ENCODE data around the gene ADAMTS6.

Gene ADAMTS6

GRCh38 chr5:65144136-65144871, 337.4 kb downstream of the ADAMTS6 start:
- no peak overlapping the region for H3K4me3 Mint-ChIP-seq
- H3K27ac Mint-ChIP-seq, result no peak overlapping the region
- peaks cover 3% of the 10 kb centered on the region for H3K36me3 Mint-ChIP-seq (ENCODE audit: insufficient read depth)
- no peaks in the 10 kb centered on the region for H3K9me3 Mint-ChIP-seq
- no peak for DNase-seq
- no peak for ATAC-seq (replicated peaks)
- H3K27me3 Mint-ChIP-seq, result peaks cover 0 to 7% of the 10 kb centered on the region in 2 donors
- no peaks in the 10 kb centered on the region for H3K4me1 Mint-ChIP-seq (ENCODE audit: low read depth in 2 of 2)

DNA sequence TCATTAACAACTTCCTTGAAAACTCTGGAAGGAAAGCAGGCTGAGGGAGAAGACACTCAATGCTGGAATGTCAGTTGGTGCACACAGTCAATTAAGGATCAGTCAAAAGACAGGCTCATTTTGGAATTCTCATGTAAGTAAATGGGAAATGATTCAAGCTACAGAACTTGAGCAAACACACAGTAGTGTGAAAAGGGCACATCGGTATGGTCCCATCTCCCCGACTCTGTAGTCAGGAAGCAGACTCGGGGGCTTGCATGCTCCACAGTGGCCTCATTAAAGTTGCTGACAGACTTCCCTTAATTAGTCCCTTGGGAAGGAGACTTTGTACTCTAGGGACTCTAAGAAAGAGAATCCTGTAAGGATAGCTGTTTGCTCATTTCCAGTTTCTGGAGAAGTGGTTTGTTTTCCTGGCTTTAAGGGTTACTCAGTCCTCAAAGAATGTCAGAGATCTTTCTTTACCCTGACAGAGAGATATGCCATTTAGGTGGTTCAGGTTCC, 339.2 kb downstream of the ADAMTS6 start:
- no peak for ATAC-seq (replicated peaks)
- Mint-ChIP-seq H3K36me3 (ENCODE audit: insufficient read depth) (peaks cover 3% of the 10 kb centered on the region), H3K4me3 (no peak overlapping the region), H3K4me1 (ENCODE audit: low read depth in 2 of 2) (no peaks in the 10 kb centered on the region), H3K27me3 (peaks cover 0 to 7% of the 10 kb centered on the region in 2 donors), H3K9me3 (no peaks in the 10 kb centered on the region), H3K27ac (no peak overlapping the region)
- no peak for DNase-seq

DNA sequence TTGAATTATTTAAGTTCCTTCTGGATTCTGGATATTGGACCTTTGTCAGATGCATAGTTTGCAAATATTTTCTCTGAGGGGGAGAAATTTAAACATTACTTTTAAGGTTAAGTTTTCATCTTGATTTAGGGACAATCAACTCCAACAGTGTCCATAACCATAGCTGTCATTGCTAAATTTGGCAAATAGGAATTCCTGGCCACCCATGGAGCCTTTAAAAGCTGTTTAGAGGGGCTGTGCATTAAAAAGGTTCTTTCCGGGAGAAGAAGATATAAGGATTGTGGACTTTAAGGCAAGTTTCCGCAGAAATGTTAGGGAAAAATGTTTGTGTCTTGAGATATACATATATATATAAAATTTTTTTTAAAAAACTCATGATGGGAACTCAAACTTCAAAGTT, 339.7 kb downstream of the ADAMTS6 start:
- no peak overlapping the region for H3K4me3 Mint-ChIP-seq
- no peak for DNase-seq
- H3K4me1 Mint-ChIP-seq (ENCODE audit: low read depth in 2 of 2), result no peaks in the 10 kb centered on the region
- H3K27me3 Mint-ChIP-seq, result peaks cover 0 to 7% of the 10 kb centered on the region in 2 donors
- no peaks in the 10 kb centered on the region for H3K36me3 Mint-ChIP-seq (ENCODE audit: insufficient read depth)
- no peak for ATAC-seq (replicated peaks)
- H3K27ac Mint-ChIP-seq, result no peak overlapping the region
- no peaks in the 10 kb centered on the region for H3K9me3 Mint-ChIP-seq

DNA sequence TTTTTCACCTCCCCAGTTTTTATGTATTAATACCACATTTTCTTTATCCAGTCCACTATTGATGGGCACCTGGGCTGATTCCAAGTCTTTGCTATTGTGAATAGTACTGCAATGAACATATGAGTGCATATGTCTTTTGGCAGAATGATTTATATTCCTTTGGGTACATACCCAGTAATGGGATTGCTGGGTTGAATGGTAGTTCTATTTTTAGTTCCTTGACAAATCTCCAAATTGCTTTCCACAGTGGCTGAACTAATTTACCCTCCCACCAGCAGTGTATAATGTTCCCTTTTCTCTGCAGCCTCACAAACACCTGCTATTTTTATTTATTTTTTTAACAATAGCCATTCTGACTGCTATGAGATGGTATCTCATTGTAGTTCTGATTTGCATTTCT, 340.2 kb downstream of the ADAMTS6 start:
- Mint-ChIP-seq H3K27me3 (peaks cover 0 to 7% of the 10 kb centered on the region in 2 donors), H3K27ac (no peak overlapping the region), H3K36me3 (ENCODE audit: insufficient read depth) (no peaks in the 10 kb centered on the region), H3K4me1 (ENCODE audit: low read depth in 2 of 2) (no peaks in the 10 kb centered on the region), H3K9me3 (no peaks in the 10 kb centered on the region), H3K4me3 (no peak overlapping the region)
- ATAC-seq (replicated peaks) (no peak), DNase-seq (no peak)

GRCh38 chr5:65137631-65138030, 344.1 kb downstream of the ADAMTS6 start:
- no peak overlapping the region for H3K27ac Mint-ChIP-seq
- H3K4me1 Mint-ChIP-seq (ENCODE audit: low read depth in 2 of 2), result no peaks in the 10 kb centered on the region
- ATAC-seq (replicated peaks), result no peak
- H3K27me3 Mint-ChIP-seq, result no peaks in the 10 kb centered on the region
- no peak for DNase-seq
- H3K36me3 Mint-ChIP-seq (ENCODE audit: insufficient read depth), result no peaks in the 10 kb centered on the region
- no peaks in the 10 kb centered on the region for H3K9me3 Mint-ChIP-seq
- no peak overlapping the region for H3K4me3 Mint-ChIP-seq

DNA sequence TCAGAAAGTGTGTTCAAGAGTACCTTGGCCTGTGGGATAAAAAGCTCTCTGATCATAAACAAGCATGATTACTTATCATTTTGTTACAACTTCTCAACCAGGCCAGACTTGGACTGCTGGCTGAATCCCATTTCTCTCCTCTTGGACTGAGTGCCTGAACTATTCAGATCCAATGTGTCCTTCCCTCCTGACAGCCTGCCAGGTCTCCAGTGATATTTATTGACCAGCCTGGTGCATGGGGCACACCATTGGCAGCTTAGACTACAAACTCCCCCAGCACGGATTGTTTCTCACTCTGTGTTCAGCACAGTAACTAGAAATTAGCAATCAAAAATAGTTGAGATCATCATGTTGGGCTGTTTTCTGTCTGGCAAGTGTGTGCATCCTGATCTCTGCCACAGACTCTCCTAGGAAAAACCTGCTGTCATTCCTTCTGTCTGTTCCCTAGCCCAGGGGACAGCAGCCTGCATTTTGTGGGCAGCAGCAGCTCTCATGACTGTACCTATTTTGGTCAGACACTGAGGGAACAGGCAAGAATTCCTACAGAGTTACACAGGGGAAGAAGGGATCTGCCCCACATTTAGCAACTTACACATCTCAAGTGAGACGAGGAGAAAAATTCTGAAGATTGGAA, 348.1 kb downstream of the ADAMTS6 start:
- no peak for ATAC-seq (replicated peaks)

DNA sequence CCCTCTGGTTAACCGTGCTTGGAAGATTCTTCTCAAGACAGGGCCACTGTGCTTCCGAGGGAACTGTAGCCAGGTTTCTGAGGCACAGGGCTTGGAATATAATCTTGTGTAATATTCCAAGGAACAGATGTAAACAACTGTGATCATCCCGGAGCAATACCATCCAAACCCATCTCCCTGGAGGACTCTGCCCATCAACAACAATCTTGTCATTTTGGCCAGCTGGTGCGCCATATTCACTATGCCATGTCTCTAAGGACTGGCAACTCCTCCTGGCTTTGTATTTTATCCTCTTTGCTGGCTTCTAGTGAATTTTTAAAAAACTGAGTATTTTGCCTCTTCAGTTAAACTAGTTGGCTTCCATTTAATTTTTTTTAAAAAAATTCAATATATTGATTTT, 349.3 kb downstream of the ADAMTS6 start:
- ATAC-seq (replicated peaks) (no peak), DNase-seq (no peak)

More for the DNA sequence above, 348.1 kb downstream of the ADAMTS6 start:
- H3K27me3 Mint-ChIP-seq, result no peaks in the 10 kb centered on the region
- no peak overlapping the region for H3K4me3 Mint-ChIP-seq
- DNase-seq, result no peak
- H3K9me3 Mint-ChIP-seq, result no peaks in the 10 kb centered on the region
- H3K27ac Mint-ChIP-seq, result no peak overlapping the region
- no peaks in the 10 kb centered on the region for H3K36me3 Mint-ChIP-seq (ENCODE audit: insufficient read depth)
- no peaks in the 10 kb centered on the region for H3K4me1 Mint-ChIP-seq (ENCODE audit: low read depth in 2 of 2)

DNA sequence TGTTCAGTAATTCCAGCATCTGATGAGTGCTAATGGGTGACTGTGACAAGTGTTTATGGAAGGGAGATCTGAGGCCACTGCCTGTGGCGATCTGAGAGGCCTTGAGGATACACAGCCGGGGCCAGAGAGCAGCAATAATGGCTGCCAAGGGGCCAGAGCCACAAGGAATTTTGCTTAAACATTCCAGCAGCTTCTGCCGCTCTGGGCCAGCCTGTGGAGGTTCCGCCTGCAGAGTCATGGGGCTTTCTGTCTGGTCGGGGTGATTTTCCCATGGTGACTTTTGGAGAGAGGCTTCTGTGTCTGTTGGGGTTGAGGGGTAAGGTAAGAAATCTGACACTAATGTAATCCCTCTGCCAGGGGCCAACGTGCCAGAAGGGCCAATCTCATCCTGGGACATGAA, 353.5 kb downstream of the ADAMTS6 start:
- H3K4me3 Mint-ChIP-seq, result no peak overlapping the region
- H3K27me3 Mint-ChIP-seq, result no peaks in the 10 kb centered on the region
- H3K4me1 Mint-ChIP-seq (ENCODE audit: low read depth in 2 of 2), result no peaks in the 10 kb centered on the region
- no peak overlapping the region for H3K27ac Mint-ChIP-seq
- DNase-seq (no peak), ATAC-seq (replicated peaks) (no peak)
- H3K9me3 Mint-ChIP-seq, result no peaks in the 10 kb centered on the region
- H3K36me3 Mint-ChIP-seq (ENCODE audit: insufficient read depth), result no peaks in the 10 kb centered on the region

More for the DNA sequence above, 349.3 kb downstream of the ADAMTS6 start:
- no peak overlapping the region for H3K4me3 Mint-ChIP-seq
- no peaks in the 10 kb centered on the region for H3K36me3 Mint-ChIP-seq (ENCODE audit: insufficient read depth)
- no peaks in the 10 kb centered on the region for H3K4me1 Mint-ChIP-seq (ENCODE audit: low read depth in 2 of 2)
- no peak overlapping the region for H3K27ac Mint-ChIP-seq
- no peaks in the 10 kb centered on the region for H3K27me3 Mint-ChIP-seq
- H3K9me3 Mint-ChIP-seq, result no peaks in the 10 kb centered on the region

GRCh38 chr5:65127161-65127901, 354.4 kb downstream of the ADAMTS6 start:
- ATAC-seq (replicated peaks) (no peak), DNase-seq (no peak)
- Mint-ChIP-seq H3K27me3 (no peaks in the 10 kb centered on the region), H3K4me1 (ENCODE audit: low read depth in 2 of 2) (no peaks in the 10 kb centered on the region), H3K9me3 (no peaks in the 10 kb centered on the region), H3K27ac (no peak overlapping the region), H3K36me3 (ENCODE audit: insufficient read depth) (no peaks in the 10 kb centered on the region), H3K4me3 (no peak overlapping the region)

DNA sequence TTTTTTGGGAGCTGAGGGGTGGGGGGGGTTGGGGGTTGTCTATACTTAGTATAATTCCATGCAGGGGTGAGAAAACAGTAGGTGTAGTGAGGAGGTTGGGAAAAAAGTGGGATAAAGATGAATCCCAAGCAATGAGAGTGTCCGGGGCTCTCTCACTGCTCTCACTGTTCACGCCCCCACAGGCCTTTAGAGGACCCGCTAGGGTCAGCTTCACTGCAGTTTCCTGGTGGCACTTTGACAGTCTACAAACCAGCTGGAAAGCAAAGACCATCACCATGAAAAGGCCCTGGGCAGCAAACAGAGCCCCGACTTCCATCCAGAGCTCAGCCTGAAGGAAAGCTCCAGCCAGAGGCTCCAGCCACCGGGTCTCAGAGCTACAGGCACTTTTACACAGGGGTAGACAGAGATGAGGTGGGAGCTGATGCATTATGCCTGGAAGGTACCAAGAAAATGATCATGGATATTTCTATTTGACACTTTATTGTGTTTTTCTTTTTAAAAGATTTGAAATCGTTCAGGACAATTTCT, 355.1 kb downstream of the ADAMTS6 start:
- ATAC-seq (replicated peaks) (no peak), DNase-seq (no peak)
- H3K4me1 Mint-ChIP-seq (ENCODE audit: low read depth in 2 of 2), result no peaks in the 10 kb centered on the region
- no peak overlapping the region for H3K4me3 Mint-ChIP-seq
- no peak overlapping the region for H3K27ac Mint-ChIP-seq
- H3K9me3 Mint-ChIP-seq, result no peaks in the 10 kb centered on the region
- H3K36me3 Mint-ChIP-seq (ENCODE audit: insufficient read depth), result no peaks in the 10 kb centered on the region
- H3K27me3 Mint-ChIP-seq, result no peaks in the 10 kb centered on the region

DNA sequence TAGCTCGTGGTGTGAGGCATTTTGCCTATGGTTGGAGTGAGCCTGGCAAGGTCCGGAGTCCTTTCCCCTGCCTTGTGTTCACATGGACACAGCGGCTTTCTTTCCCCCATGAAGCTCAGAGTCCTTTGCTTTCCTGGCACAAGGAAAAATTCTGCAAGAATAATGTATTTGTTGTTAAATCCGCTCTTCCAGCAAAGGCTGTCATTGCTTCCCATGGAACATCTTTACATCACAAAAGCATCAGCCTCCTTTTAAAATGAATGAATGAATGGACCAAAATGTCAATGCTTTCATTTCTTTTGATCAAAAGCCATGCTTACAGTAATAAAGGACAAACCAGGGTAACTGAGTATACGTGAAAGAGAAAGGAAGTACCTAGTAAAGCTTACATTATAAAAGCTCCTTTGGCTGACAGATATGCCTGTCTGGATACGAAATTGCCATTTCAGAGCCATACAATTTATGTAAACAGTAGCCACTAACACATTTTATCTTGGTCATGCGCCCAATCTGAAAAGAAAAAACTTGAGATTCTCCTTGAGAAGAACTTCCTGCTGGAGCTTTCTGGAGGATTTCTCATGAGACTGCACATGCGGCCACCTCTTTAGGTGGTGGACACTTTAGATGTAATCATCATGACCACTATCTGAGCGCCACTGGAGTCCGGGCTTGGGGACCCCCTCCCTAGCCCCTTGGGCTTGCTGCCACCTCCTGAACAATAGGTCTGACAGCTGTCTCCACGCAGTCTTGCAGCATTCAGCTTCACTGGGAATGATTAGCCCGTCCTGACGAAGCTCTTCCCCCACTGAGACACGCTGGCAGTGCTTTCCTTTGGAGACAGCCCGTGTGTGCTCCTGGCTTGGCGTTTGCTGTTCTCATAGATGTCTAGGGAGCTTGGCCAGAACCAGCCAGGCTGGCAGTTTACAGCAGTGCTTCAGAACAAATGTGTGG, 355.9 kb downstream of the ADAMTS6 start:
- Mint-ChIP-seq H3K36me3 (ENCODE audit: insufficient read depth) (no peaks in the 10 kb centered on the region), H3K9me3 (no peaks in the 10 kb centered on the region), H3K27me3 (no peaks in the 10 kb centered on the region), H3K27ac (no peak overlapping the region), H3K4me3 (no peak overlapping the region), H3K4me1 (ENCODE audit: low read depth in 2 of 2) (no peaks in the 10 kb centered on the region)
- ATAC-seq (replicated peaks) (no peak), DNase-seq (no peak)

DNA sequence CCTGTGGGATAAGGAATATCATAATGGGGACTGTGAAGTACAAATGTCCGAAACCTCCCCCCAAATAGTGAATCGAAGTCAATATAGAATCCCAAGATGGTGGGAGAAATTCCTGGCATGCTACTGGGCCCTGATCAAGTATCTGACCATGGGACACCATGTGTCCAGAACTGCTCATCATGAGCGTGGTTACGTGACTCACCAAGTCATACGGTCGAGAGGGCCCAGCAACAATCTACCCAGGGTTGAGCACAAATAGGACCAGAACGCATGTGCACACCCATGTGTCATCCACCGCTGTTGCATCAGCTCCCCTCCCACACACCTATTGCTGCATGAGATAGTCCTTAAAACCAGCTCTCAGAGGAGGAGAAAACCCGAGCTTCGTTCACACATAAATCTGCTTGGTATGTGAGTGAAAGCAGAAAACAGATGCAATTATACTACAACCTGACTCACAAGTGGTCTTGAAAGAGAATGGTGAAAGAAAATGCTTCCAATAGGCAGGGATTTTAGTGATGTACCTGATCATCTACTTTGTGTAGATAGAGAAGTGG, 359.8 kb downstream of the ADAMTS6 start:
- ATAC-seq (replicated peaks) (no peak), DNase-seq (no peak)
- Mint-ChIP-seq H3K9me3 (no peaks in the 10 kb centered on the region), H3K4me3 (no peak overlapping the region), H3K36me3 (ENCODE audit: insufficient read depth) (no peaks in the 10 kb centered on the region), H3K27me3 (peaks cover 0 to 6% of the 10 kb centered on the region in 2 donors), H3K27ac (no peak overlapping the region), H3K4me1 (ENCODE audit: low read depth in 2 of 2) (no peaks in the 10 kb centered on the region)
